Measurements from ENCODE around the gene BNIP5. TPM values are rescaled to one million over a fixed set of nuclear protein-coding genes. Genes with fewer than 3 reads are reported as not detected.
"Not testable (repeated sequence)": the region's sequence is repeated elsewhere in the genome, so short reads cannot be mapped to it uniquely, and the experiment has no call there.

BNIP5 gene
- total and polyA plus RNA-seq, 2 donors from 2014 or later: 0.44 TPM; not detected in 1

- Histone ChIP-seq H3K4me1 (ENCODE audit: control insufficient read depth in 2 of 3, insufficient read depth in 2 of 3, low read depth in 1 of 3, low read length in 3 of 3) (peaks cover 0 to 7% (median 0%) of the 10 kb centered on the region in 3 donors), H3K9ac (ENCODE audit: low read length in 3 of 3) (no peak overlapping the region), H3K9me3 (ENCODE audit: control insufficient read depth in 2 of 3, insufficient read depth in 1 of 3, low read length in 3 of 3) (no peaks in the 10 kb centered on the region), H3K27me3 (ENCODE audit: control insufficient read depth, insufficient read depth, low read length) (no peaks in the 10 kb centered on the region), H3K36me3 (ENCODE audit: control insufficient read depth in 2 of 3, insufficient read depth in 3 of 3, low read length in 3 of 3) (no peaks in the 10 kb centered on the region), H3K27ac (ENCODE audit: low read depth in 2 of 2, low read length in 2 of 2) (no peak overlapping the region), H3K4me3 (ENCODE audit: low read length in 3 of 3) (no peak overlapping the region)
- intact Hi-C loops (cut with DNase I): no loop called here
- DNase-seq (no peak), FAIRE-seq (no peak)
- TF ChIP-seq CTCF (IDR thresholded peaks at IDR 0.05; ENCODE audit: borderline replicate concordance, extremely low read depth, insufficient read depth): no peak
Observed at GRCh38 chr6:36340306-36340617, 3.6 kb upstream of the BNIP5 start.

GRCh38 chr6:36339146-36339545 is 2.5 kb upstream of the BNIP5 start:
- intact Hi-C loops (cut with DNase I): no loop called here
- H3K4me3 ChIP-seq (ENCODE audit: low read length in 3 of 3): no peak overlapping the region
- H3K27me3 ChIP-seq (ENCODE audit: control insufficient read depth, insufficient read depth, low read length): no peaks in the 10 kb centered on the region
- no peak overlapping the region for H3K27ac ChIP-seq (ENCODE audit: low read depth in 2 of 2, low read length in 2 of 2)
- FAIRE-seq (no peak), DNase-seq (no peak)
- H3K9me3 ChIP-seq (ENCODE audit: control insufficient read depth in 2 of 3, insufficient read depth in 1 of 3, low read length in 3 of 3): no peaks in the 10 kb centered on the region
- no peak overlapping the region for H3K9ac ChIP-seq (ENCODE audit: low read length in 3 of 3)
- no peaks in the 10 kb centered on the region for H3K36me3 ChIP-seq (ENCODE audit: control insufficient read depth in 2 of 3, insufficient read depth in 3 of 3, low read length in 3 of 3)
- no peak for TF ChIP-seq CTCF (IDR thresholded peaks at IDR 0.05; ENCODE audit: borderline replicate concordance, extremely low read depth, insufficient read depth)
- peaks cover 0 to 7% (median 0%) of the 10 kb centered on the region in 3 donors for H3K4me1 ChIP-seq (ENCODE audit: control insufficient read depth in 2 of 3, insufficient read depth in 2 of 3, low read depth in 1 of 3, low read length in 3 of 3)

- H3K9ac ChIP-seq (ENCODE audit: low read length in 3 of 3); H3K27ac ChIP-seq (ENCODE audit: low read depth in 2 of 2, low read length in 2 of 2); DNase-seq; H3K4me3 ChIP-seq (ENCODE audit: low read length in 3 of 3); intact Hi-C loops (cut with DNase I); H3K4me1 ChIP-seq (ENCODE audit: control insufficient read depth in 2 of 3, insufficient read depth in 2 of 3, low read depth in 1 of 3, low read length in 3 of 3); H3K9me3 ChIP-seq (ENCODE audit: control insufficient read depth in 2 of 3, insufficient read depth in 1 of 3, low read length in 3 of 3); H3K36me3 ChIP-seq (ENCODE audit: control insufficient read depth in 2 of 3, insufficient read depth in 3 of 3, low read length in 3 of 3); FAIRE-seq; H3K27me3 ChIP-seq (ENCODE audit: control insufficient read depth, insufficient read depth, low read length): not testable (repeated sequence)
Observed at GRCh38 chr6:36338223-36338622, 1.5 kb upstream of the BNIP5 start.

GRCh38 chr6:36337814-36338213 is 1.1 kb upstream of the BNIP5 start:
- Histone ChIP-seq H3K4me3 (ENCODE audit: low read length in 3 of 3) (no peak overlapping the region), H3K36me3 (ENCODE audit: control insufficient read depth in 2 of 3, insufficient read depth in 3 of 3, low read length in 3 of 3) (no peaks in the 10 kb centered on the region), H3K27ac (ENCODE audit: low read depth in 2 of 2, low read length in 2 of 2) (no peak overlapping the region), H3K27me3 (ENCODE audit: control insufficient read depth, insufficient read depth, low read length) (no peaks in the 10 kb centered on the region), H3K4me1 (ENCODE audit: control insufficient read depth in 2 of 3, insufficient read depth in 2 of 3, low read depth in 1 of 3, low read length in 3 of 3) (peaks cover 0 to 7% (median 0%) of the 10 kb centered on the region in 3 donors), H3K9ac (ENCODE audit: low read length in 3 of 3) (no peak overlapping the region), H3K9me3 (ENCODE audit: control insufficient read depth in 2 of 3, insufficient read depth in 1 of 3, low read length in 3 of 3) (no peaks in the 10 kb centered on the region)
- intact Hi-C loops (cut with DNase I): no loop called here
- FAIRE-seq (no peak), DNase-seq (no peak)
- TF ChIP-seq CTCF (IDR thresholded peaks at IDR 0.05; ENCODE audit: borderline replicate concordance, extremely low read depth, insufficient read depth): no peak

All from kidney (tissue), 14 donors.